ENCODE measurements around the gene TMEM79.
A peak's percentile ranks its signal among the peaks of the same experiment; 100 is the strongest.

The TMEM79 gene

GRCh38 chr1:156284112-156284511, at the start of gene TMEM79:
Gene TMEM79, plus strand, starts transcription at chr1:156284325. Its CDS starts 902 bp downstream, at chr1:156285227.
- DNase-seq = no peak

GRCh38 chr1:156236164-156236563, 48.0 kb upstream of the TMEM79 start:
- DNase-seq = no peak

GRCh38 chr1:156238248-156238647, 45.9 kb upstream of the TMEM79 start:
- DNase-seq = no peak

GRCh38 chr1:156241311-156241811, 42.8 kb upstream of the TMEM79 start:
- DNase-seq = peak; percentile 36 to 52 (median 37)

- DNase-seq = no peak
Observed at GRCh38 chr1:156241926-156242325, 42.2 kb upstream of the TMEM79 start, which contains the start of gene BGLAP. Gene BGLAP, plus strand, starts transcription at chr1:156242184. Its CDS starts 48 bp downstream, at chr1:156242232.

- DNase-seq = no peak
Observed at GRCh38 chr1:156242738-156243137, 41.4 kb upstream of the TMEM79 start.

GRCh38 chr1:156244126-156244525, 40.0 kb upstream of the TMEM79 start:
- DNase-seq = no peak

GRCh38 chr1:156244712-156245111, 39.4 kb upstream of the TMEM79 start:
- DNase-seq = no peak

- DNase-seq = peak in 2 of 3 donors; percentile 20 to 33
Observed at GRCh38 chr1:156245451-156246232, 38.5 kb upstream of the TMEM79 start.

GRCh38 chr1:156246241-156246780, 37.8 kb upstream of the TMEM79 start:
- DNase-seq = no peak

- DNase-seq = no peak
Observed at GRCh38 chr1:156246781-156247459, 37.2 kb upstream of the TMEM79 start.

- DNase-seq = no peak
Observed at GRCh38 chr1:156247460-156248322, 36.4 kb upstream of the TMEM79 start, which contains the start of gene PAQR6. Gene PAQR6, minus strand, starts transcription at chr1:156248056. Its CDS starts 1,325 bp downstream, at chr1:156246731.

GRCh38 chr1:156248323-156248683, 35.8 kb upstream of the TMEM79 start:
- no peak for DNase-seq

GRCh38 chr1:156249593-156249992, 34.5 kb upstream of the TMEM79 start:
- DNase-seq = no peak

GRCh38 chr1:156251527-156251926, 32.6 kb upstream of the TMEM79 start:
- DNase-seq = no peak

GRCh38 chr1:156253634-156254033, 30.5 kb upstream of the TMEM79 start:
- no peak for DNase-seq

- no peak for DNase-seq
Observed at GRCh38 chr1:156257711-156258110, 26.4 kb upstream of the TMEM79 start.

- DNase-seq = no peak
Observed at GRCh38 chr1:156258859-156259258, 25.3 kb upstream of the TMEM79 start.

GRCh38 chr1:156259805-156260204, 24.3 kb upstream of the TMEM79 start:
- DNase-seq = no peak

GRCh38 chr1:156260896-156261295, 23.2 kb upstream of the TMEM79 start:
- no peak for DNase-seq

- no peak for DNase-seq
Observed at GRCh38 chr1:156262461-156263287, 21.5 kb upstream of the TMEM79 start.

GRCh38 chr1:156263288-156263655, 20.9 kb upstream of the TMEM79 start:
- no peak for DNase-seq

All from suppressor macrophage treated with lipopolysaccharide for 1 hour (primary cell).